Inflammatory macrophage (primary cell): ENCODE results near the gene FECH.
"Not testable (repeated sequence)": the region's sequence is repeated elsewhere in the genome, so short reads cannot be mapped to it uniquely, and the experiment has no call there.

Source experiments
- DNase-seq, 2 donors: peaks; one replicate each; pipeline ENCODE4 v3.0.0-alpha.2; 2020 to 2022

FECH gene

GRCh38 chr18:57527556-57528229, 58.8 kb downstream of the FECH start:
- DNase-seq, result no peak

DNA sequence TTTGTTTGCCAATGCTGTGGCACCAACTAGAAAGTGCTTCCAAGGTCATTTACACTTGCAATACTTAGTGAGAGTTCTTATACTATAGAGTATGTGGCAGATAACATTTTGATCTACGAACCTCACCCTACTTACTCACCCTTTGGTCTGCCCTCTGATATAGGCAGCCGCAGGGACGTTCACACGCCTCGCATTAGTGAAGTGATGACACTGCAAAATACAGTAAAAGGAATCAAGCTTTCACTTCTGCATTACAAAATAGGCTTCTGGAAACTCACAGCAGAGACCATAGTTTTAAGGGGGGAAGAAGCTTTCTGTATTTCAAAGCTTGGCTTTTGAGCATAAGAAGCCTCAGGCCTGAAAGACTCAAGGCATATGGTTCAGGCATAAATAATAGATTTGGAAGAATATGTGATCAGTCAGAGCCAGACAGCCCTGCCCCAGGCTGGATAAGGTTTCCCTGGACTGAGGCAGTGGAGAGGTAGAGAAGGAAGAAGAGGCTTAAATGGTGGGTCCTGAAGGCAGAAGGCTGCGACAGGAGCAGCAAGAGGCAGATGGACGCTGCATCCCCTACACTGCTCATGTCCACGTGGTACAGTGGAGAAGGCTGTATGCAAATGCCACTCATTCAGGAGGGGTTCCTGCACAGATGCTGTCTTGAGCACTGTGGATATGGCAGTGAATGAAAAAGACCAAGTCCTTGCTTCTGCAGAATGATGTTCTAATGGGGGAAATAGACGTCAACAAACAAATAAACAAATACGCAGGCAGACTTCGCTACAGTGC, 63.1 kb downstream of the FECH start:
- DNase-seq, result peak; percentile 82 to 84

GRCh38 chr18:57522348-57522747, 64.2 kb downstream of the FECH start:
- DNase-seq, result not testable (repeated sequence)

GRCh38 chr18:57519668-57520424, 66.7 kb downstream of the FECH start:
- no peak for DNase-seq

DNA sequence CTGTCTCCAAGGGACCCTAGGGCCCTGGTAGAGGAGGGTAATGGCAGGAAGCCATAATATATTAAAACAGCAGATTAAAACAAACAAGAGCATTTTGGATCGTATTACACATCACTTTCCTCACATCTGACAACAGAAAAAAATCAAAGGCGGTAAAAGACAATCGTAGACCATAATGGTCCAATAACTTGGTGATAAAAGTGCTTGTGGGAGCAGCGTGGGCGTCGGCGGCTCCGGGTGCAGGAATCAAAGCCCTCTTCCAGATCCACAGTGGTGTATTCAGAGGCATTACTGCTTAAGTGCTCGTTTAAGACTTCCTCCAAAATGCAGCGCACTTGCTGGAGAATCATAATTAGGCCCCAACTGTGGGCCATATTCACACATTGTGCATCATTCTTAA, 68.0 kb downstream of the FECH start:
- DNase-seq, result no peak

- no peak for DNase-seq
Measured at GRCh38 chr18:57516056-57516455, 70.4 kb downstream of the FECH start.

DNA sequence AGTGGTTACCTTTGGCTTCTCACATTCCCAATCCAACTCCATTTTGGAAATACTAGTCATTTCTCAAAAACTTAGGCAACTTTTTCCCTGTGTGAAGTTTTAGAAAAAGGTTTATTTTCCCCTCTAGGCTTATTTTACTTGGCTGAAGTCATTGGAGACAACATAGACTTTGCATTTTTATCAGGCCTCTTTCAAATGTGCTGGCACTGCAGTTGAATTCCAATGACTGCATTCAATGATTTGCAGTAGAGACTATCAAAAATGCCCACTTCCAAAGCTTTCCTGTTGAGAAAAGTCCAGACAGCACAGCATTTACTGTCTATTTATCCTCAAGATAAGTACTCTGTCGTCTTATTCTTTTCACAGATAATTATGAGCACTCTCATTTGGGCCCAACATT, 81.3 kb downstream of the FECH start:
- DNase-seq, result no peak

GRCh38 chr18:57502624-57503023, 83.9 kb downstream of the FECH start:
- DNase-seq, result no peak

DNA sequence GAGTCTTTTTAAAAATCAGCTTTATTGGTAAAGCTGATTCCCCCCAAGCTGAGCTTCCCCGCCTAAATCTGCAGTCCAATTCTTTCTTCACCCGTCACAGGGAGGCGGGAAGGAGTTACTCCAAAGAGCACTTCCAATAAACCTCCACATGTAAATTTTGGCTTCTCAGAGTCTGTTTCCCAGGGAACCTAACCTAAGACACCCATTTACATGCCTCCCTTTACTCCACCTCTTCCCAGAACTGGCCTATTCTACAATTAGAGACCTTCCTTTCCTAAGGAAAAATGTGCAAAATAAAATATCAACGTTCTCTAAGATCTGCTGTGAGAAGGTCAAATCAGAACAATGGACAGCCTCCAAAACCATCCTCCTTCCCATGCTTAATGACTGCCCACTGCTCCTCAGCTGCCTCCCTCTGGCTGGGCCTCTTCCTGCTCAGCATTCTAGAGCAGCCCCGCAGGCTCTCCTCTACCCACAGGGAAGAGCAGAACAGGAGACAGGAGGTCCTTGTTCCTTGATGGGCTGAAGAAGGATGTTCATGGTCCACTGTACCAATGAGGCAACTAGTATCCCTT, 87.7 kb downstream of the FECH start:
- DNase-seq, result no peak
